GM12801 (cell line): ENCODE data around the gene EVI2A.

Experiments
- TF ChIP-seq, protein P1 (sequence below): IDR thresholded peaks from one replicate; pipeline ENCODE4 v1.5.1; 2011; ENCODE audit warnings: control low read depth; ENCODE audit not compliant: insufficient read length; ENCODE audit errors: extremely low read depth

The EVI2A gene

GRCh38 chr17:31349454-31349853, 28.0 kb upstream of the EVI2A start:
- TF ChIP-seq, protein P1, sequence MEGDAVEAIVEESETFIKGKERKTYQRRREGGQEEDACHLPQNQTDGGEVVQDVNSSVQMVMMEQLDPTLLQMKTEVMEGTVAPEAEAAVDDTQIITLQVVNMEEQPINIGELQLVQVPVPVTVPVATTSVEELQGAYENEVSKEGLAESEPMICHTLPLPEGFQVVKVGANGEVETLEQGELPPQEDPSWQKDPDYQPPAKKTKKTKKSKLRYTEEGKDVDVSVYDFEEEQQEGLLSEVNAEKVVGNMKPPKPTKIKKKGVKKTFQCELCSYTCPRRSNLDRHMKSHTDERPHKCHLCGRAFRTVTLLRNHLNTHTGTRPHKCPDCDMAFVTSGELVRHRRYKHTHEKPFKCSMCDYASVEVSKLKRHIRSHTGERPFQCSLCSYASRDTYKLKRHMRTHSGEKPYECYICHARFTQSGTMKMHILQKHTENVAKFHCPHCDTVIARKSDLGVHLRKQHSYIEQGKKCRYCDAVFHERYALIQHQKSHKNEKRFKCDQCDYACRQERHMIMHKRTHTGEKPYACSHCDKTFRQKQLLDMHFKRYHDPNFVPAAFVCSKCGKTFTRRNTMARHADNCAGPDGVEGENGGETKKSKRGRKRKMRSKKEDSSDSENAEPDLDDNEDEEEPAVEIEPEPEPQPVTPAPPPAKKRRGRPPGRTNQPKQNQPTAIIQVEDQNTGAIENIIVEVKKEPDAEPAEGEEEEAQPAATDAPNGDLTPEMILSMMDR = no peak

GRCh38 chr17:31339906-31340661, 18.7 kb upstream of the EVI2A start:
- TF ChIP-seq, protein P1 = no peak

DNA sequence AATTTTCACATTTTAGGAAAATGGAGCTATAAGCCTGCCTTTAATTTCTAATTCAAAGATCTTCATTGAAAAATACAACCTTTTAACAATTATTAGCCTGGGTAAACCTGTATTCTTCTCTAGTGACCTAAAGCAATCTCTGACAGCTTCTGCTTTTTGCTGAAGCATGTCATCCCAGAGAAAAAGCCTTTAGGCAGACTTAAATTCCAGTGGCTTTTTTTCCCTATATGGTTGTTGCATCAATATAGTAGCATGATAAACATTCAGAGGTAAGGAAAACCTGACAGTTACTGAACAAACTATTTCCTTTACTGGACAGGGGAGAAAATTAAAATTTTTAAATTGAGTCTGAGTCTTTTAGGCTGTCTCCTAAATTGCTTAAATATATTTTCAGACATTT, 7.8 kb upstream of the EVI2A start:
- TF ChIP-seq, protein P1 = no peak

GRCh38 chr17:31328160-31328535, 6.7 kb upstream of the EVI2A start:
- TF ChIP-seq, protein P1 = no peak

DNA sequence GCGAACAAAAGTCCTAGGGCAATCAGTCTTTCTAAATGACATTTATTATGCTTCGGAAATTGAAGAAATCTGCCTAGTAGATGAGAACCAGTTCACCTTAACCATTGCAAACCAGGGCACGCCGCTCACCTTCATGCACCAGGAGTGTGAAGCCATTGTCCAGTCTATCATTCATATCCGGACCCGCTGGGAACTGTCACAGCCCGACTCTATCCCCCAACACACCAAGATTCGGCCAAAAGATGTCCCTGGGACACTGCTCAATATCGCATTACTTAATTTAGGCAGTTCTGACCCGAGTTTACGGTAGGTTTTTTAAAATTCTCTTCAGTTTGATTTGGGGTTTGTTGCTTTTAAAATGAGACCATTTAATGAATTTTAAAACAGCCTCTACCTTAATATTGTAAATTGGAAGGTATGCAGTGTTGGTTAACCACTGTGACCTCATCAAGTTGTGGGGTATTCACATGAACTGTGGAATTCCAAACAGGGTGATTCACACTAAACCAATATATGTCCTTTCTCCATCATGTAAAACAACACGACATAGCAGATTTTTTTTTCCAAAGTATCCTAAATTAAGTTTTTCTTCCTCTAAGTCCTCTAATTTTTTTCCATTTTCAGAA, 6.2 kb upstream of the EVI2A start:
- TF ChIP-seq, protein P1 = no peak

DNA sequence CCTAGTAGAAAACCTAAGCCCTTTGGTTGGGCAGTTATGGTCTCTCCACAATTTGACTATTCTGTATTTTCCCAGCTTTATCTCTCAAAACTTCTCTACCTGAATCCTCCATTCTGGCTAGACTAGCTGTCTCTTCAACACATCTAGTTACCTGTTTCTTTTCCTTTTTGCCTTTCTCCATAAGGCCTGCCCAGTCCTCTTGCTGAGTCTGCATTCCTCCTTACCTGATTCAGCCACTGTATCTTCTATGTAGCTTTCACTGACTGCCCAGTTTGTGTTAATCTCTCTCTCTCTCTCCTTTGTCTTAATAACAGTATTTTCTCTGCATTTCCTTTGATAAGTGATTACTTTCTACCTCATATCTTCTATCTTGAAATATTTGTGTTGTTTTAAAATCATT, 2.1 kb upstream of the EVI2A start:
- TF ChIP-seq, protein P1 = no peak

DNA sequence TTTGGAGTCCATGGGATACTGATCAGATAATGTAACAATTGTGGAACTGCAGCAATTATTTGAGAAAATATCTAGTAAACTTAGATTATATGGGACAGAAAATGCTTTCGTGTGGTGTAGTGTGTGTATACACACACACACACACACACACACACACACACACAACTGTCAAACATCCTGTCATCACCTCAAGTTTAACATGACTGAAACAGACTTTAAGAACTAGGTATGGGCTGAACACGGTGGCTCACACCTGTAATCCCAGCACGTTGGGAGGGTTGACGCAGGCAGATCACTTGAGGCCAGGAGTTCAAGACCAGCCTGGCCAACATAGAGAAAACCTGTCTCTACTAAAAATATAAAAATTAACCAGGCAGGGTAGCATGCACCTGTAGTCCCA, 544 bp upstream of the EVI2A start:
- TF ChIP-seq, protein P1 = no peak
